Subcutaneous abdominal adipose tissue (tissue), 5 donors: Measurements from ENCODE around the gene SREBF1.

ENCODE experiments used
- H3K27ac ChIP-seq: one replicate; pipeline ENCODE4 v1.7.0; 2013; ENCODE audit warnings: low read depth, mild to moderate bottlenecking, inconsistent platforms, low read length, moderate library complexity
- H3K27me3 ChIP-seq, 5 donors: one replicate each; pipeline ENCODE4 v1.7.0; 2013; ENCODE audit warnings: low read length in 5 of 5, inconsistent platforms in 1 of 5; ENCODE audit not compliant: control insufficient read depth in 5 of 5, insufficient read depth in 4 of 5
- H3K36me3 ChIP-seq, 5 donors: one replicate each; pipeline ENCODE4 v1.7.0; 2013; ENCODE audit warnings: low read length in 5 of 5; ENCODE audit not compliant: control insufficient read depth in 5 of 5, insufficient read depth in 5 of 5
- H3K4me1 ChIP-seq, 5 donors: one replicate each; pipeline ENCODE4 v1.7.0; 2013; ENCODE audit warnings: low read length in 5 of 5, mild to moderate bottlenecking in 3 of 5, moderate library complexity in 1 of 5; ENCODE audit not compliant: control insufficient read depth in 5 of 5, insufficient read depth in 5 of 5
- H3K4me3 ChIP-seq, 5 donors: one replicate each; pipeline ENCODE4 v1.7.0; 2013; ENCODE audit warnings: low read length in 5 of 5, low read depth in 1 of 5
- H3K9ac ChIP-seq, 5 donors: one replicate each; pipeline ENCODE4 v1.7.0; 2013; ENCODE audit warnings: low read length in 5 of 5, mild to moderate bottlenecking in 4 of 5, moderate library complexity in 3 of 5
- H3K9me3 ChIP-seq, 5 donors: one replicate each; pipeline ENCODE4 v1.7.0; 2013; ENCODE audit warnings: low read length in 5 of 5; ENCODE audit not compliant: control insufficient read depth in 5 of 5
- donor health status: healthy.
- donor health status: healthy.
- donor health status: healthy.
- donor health status: healthy.
- donor health status: healthy.

Gene SREBF1

DNA sequence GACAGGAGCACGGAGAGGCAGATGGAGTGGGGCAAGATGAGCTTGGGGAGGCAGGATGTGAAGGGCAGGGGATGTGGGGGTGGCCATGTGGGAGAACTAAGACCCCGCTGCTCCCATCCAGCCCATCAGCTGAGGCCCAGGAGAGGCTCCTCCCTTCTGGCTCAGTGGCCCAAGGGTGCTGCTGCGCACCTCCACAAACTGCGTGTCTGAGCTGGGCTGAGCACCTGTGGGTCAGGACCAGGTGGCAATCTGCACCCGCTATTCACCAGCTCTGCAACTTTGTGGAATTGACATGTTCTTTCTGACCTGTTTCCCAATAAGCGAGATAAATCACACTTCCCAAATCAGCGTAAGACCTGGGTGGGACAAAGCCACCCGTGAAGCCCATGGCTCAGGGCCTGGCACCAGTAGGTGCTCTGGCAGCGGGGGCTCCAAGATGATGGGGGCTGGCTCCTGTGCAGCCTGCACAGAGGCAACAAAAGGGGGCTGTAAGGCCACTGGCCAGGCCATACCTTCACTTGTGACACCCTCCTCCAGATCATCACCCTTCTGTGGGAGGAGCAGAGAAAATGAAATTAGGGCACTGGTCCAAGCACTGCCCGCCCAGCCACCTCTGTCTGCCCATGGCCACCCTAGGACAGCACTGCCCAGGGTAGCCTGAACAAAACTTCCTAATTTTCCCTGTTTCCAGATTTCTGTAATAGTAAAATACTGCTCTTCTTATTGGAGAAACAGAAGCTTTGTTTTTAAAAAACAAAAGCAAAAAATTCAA is 11.7 kb upstream of the SREBF1 start:
- Histone ChIP-seq H3K27ac (peak overlapping the region; percentile 88), H3K4me1 (peaks cover 21 to 47% (median 35%) of the 10 kb centered on the region in 5 donors), H3K9me3 (no peaks in the 10 kb centered on the region), H3K9ac (peak overlapping the region in 3 of 5 donors; percentile 3 to 48 (median 42)), H3K4me3 (no peak overlapping the region), H3K27me3 (no peaks in the 10 kb centered on the region), H3K36me3 (peaks cover 0 to 33% (median 11%) of the 10 kb centered on the region in 5 donors)

DNA sequence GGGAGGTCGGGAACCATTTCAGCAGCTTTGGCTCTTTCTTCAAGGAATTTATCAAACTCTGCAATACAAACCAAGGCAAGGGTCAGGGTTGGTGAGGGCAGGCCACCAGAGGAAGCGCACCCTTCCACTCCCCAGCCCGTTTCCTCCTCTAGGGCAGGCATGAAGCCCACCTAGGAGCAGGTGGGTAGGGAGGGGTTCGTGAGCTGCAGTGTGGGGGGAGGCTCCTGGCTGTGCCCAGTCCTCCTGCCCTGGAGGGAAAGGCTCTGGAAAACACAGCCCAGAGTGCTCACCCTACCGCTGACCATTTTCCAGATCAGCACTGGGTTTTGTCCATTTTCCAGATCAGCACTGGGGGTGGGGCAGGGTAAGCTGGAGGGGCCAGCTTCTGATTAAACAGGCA is 10.9 kb upstream of the SREBF1 start:
- H3K9me3 ChIP-seq: no peaks in the 10 kb centered on the region
- peaks cover 17 to 45% (median 35%) of the 10 kb centered on the region in 5 donors for H3K4me1 ChIP-seq
- no peak overlapping the region for H3K4me3 ChIP-seq
- H3K9ac ChIP-seq: no peak overlapping the region
- peak overlapping the region; percentile 88 for H3K27ac ChIP-seq
- no peaks in the 10 kb centered on the region for H3K27me3 ChIP-seq
- H3K36me3 ChIP-seq: peaks cover 0 to 28% (median 11%) of the 10 kb centered on the region in 5 donors

DNA sequence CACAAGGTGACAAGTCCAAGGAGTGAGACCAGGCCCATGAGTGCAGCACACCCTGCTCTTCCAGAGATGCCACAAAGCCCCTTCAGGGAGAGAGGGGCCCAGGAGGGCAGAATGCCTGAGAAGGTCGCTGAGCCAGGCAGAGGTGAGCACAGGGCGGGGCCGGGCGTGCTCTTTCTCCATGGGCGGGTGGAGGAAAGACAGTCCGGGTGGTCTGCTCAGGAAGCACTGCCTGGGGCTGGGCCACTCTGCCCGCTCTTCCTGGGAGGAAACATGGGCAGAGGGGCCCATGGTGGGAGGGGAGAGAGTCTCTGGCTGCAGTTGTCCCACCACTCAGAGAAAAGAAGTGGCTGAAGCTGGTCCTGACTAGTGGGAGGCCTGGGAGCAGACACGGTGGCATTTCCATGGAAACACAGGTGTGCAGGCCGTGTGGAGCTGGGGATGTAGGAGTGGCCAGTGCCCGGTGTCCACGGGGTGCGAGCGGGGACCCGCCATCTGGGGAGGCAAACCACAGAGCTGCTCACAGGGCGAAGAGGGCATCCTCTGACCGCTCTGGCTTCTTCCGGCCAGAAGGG is 10.4 kb upstream of the SREBF1 start:
- Histone ChIP-seq H3K9ac (no peak overlapping the region), H3K4me1 (peaks cover 17 to 50% (median 39%) of the 10 kb centered on the region in 5 donors), H3K36me3 (peaks cover 0 to 28% (median 11%) of the 10 kb centered on the region in 5 donors), H3K4me3 (no peak overlapping the region), H3K27me3 (no peaks in the 10 kb centered on the region), H3K27ac (no peak overlapping the region), H3K9me3 (no peaks in the 10 kb centered on the region)

DNA sequence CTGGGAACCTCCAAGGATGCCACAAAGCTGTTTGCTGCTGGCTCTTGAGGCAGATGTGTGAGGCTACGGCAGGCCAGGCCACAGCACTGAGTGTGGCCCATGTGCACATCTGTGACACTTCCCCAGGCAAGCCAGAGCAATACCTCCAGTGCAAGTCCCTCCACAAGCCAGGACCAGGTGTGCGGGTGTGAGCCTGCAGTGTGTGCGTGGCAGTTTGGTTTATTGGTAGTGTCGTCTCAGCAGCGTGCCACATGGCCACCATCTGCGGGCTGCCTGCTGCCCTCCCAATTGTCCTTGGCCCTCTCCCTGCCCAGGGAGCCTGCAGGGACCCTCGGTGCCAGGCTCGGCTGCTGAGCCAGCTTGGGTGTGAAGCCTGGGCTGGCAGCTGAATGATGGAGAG is 9.9 kb upstream of the SREBF1 start:
- Histone ChIP-seq H3K9ac (no peak overlapping the region), H3K27ac (no peak overlapping the region), H3K4me3 (no peak overlapping the region), H3K36me3 (peaks cover 0 to 28% (median 11%) of the 10 kb centered on the region in 5 donors), H3K9me3 (no peaks in the 10 kb centered on the region), H3K27me3 (no peaks in the 10 kb centered on the region), H3K4me1 (peaks cover 19 to 55% (median 45%) of the 10 kb centered on the region in 5 donors)

- Histone ChIP-seq H3K9ac (no peak overlapping the region), H3K27me3 (no peaks in the 10 kb centered on the region), H3K4me1 (peaks cover 24 to 62% (median 51%) of the 10 kb centered on the region in 5 donors), H3K27ac (no peak overlapping the region), H3K9me3 (no peaks in the 10 kb centered on the region), H3K4me3 (no peak overlapping the region), H3K36me3 (peaks cover 0 to 27% (median 11%) of the 10 kb centered on the region in 5 donors)
Observed at GRCh38 chr17:17846003-17846402, 9.2 kb upstream of the SREBF1 start.

- Histone ChIP-seq H3K27ac (no peak overlapping the region), H3K4me1 (peaks cover 28 to 64% (median 55%) of the 10 kb centered on the region in 5 donors), H3K9ac (no peak overlapping the region), H3K4me3 (no peak overlapping the region), H3K36me3 (peaks cover 0 to 22% (median 11%) of the 10 kb centered on the region in 5 donors), H3K27me3 (no peaks in the 10 kb centered on the region), H3K9me3 (no peaks in the 10 kb centered on the region)
Observed at GRCh38 chr17:17845046-17845775, 8.4 kb upstream of the SREBF1 start.

GRCh38 chr17:17844500-17844899 is 7.7 kb upstream of the SREBF1 start:
- Histone ChIP-seq H3K36me3 (peaks cover 0 to 22% (median 11%) of the 10 kb centered on the region in 5 donors), H3K9me3 (no peaks in the 10 kb centered on the region), H3K27ac (no peak overlapping the region), H3K4me1 (peaks cover 27 to 62% (median 53%) of the 10 kb centered on the region in 5 donors), H3K4me3 (no peak overlapping the region), H3K27me3 (no peaks in the 10 kb centered on the region), H3K9ac (no peak overlapping the region)

- Histone ChIP-seq H3K9me3 (no peaks in the 10 kb centered on the region), H3K36me3 (peaks cover 0 to 22% (median 11%) of the 10 kb centered on the region in 5 donors), H3K27ac (no peak overlapping the region), H3K4me1 (peaks cover 27 to 62% (median 52%) of the 10 kb centered on the region in 5 donors), H3K4me3 (no peak overlapping the region), H3K9ac (no peak overlapping the region), H3K27me3 (no peaks in the 10 kb centered on the region)
Observed at GRCh38 chr17:17844079-17844478, 7.3 kb upstream of the SREBF1 start.

DNA sequence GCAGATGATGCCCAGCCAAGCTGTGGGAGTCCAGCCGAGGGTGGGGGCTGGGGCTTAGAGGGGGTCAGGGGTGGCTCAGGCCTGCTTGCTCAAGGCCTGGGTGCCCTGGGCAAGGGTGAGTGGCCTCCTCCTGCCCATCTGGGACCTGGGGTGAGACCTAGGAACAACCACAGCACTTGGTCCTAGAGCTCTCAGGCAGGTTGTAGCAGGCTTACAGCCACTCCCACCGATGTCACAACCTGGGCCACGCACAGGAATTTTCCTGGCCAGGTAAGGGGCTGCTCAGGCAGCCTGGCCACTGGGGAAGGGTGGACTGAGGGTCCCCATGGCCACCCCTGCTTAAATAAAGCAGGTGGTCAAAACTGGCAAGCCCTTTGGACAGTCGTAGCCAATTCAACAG is 6.3 kb upstream of the SREBF1 start:
- Histone ChIP-seq H3K9ac (no peak overlapping the region), H3K27ac (no peak overlapping the region), H3K36me3 (peaks cover 0 to 19% (median 11%) of the 10 kb centered on the region in 5 donors), H3K27me3 (no peaks in the 10 kb centered on the region), H3K9me3 (no peaks in the 10 kb centered on the region), H3K4me1 (peaks cover 25 to 61% (median 48%) of the 10 kb centered on the region in 5 donors), H3K4me3 (no peak overlapping the region)
